Measurements from ENCODE around the gene CGB2. TPM values are rescaled to one million over a fixed set of nuclear protein-coding genes. Genes with fewer than 3 reads are reported as not detected.

Gene CGB2
- total and polyA plus RNA-seq, 9 of the 15 experiments (the other 6 are each of a cell fraction or from before 2014, with no cell fraction given) = 0.22 TPM; not detected in 8

DNA sequence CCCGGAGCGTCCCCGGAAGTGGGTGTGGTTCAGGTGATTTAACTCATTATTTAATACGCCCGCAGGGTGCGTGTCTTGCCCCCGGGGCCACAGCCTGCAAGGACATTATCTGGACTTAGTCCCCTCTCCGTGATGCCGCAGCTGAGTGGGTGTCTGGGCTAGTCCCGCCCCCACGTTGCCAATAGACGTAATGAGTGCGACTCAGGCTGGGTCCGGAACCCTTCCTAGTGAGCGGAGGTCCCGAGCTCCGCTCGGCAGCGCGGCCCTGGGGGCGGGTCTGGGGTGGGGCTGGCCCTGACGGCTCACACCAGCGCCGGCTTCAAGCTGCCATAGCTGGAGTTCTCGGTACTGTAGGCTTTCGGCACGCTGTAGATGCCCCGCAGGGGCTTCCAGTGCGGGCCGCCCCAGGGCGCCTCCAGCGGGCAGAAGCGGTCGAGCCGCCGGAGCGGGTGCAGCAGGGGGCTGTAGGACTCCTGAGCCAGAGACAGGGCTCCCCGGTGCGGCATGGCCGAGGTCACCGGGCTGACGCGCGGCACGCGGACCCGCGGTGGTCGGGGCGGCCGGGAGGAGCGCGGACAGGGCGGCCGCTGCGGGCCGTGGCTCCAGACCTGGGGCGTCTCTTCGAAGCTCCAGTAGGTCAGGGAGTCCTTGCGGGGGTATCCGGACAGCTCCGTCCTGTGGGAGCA is 13.9 kb upstream of the CGB2 start (continued):
- TF ChIP-seq THAP12 (CRISPR knock-in tag; IDR thresholded peaks at IDR 0.05) (peak; percentile 35; the same call in 1 of the 2 replicates), PTTG1 (tag; IDR thresholded peaks at IDR 0.05; ENCODE audit: low read depth) (no peak), ZNF639 (CRISPR knock-in tag; conservative IDR thresholded peaks at IDR 0.05 in 1 of 2, IDR thresholded peaks at IDR 0.05 in 1 of 2) (no peak), MTA2 (IDR thresholded peaks at IDR 0.05; ENCODE audit: low read depth) (no peak), ZNF41 (CRISPR knock-in tag; conservative IDR thresholded peaks at IDR 0.05) (no peak), RCOR1 (IDR thresholded peaks at IDR 0.05; ENCODE audit: borderline replicate concordance in 1 of 2, low read depth in 2 of 2, low read length in 2 of 2) (no peak), ZFP36 (IDR thresholded peaks at IDR 0.05; ENCODE audit: low read depth, low read length, partially characterized antibody) (no peak), PBX2 (CRISPR knock-in tag; IDR thresholded peaks at IDR 0.05; ENCODE audit: low read depth) (no peak), PBX2 (tag; conservative IDR thresholded peaks at IDR 0.05; ENCODE audit: low read depth) (no peak), CGGBP1 (CRISPR knock-in tag; IDR thresholded peaks at IDR 0.05) (no peak), L3MBTL2 (IDR thresholded peaks at IDR 0.05) (peak; percentile 81), CBFB (CRISPR knock-in tag; IDR thresholded peaks at IDR 0.05) (no peak), ZNF143 (CRISPR knock-in tag; IDR thresholded peaks at IDR 0.05) (no peak), ZZZ3 (IDR thresholded peaks at IDR 0.05) (no peak), XRCC4 (IDR thresholded peaks at IDR 0.05; ENCODE audit: extremely low read depth, insufficient read depth, insufficient read length) (no peak), ERF (CRISPR knock-in tag; IDR thresholded peaks at IDR 0.05) (peak; percentile 73; the same call in 1 of the 2 replicates), KAT7 (CRISPR knock-in tag; IDR thresholded peaks at IDR 0.05; ENCODE audit: borderline replicate concordance) (no peak), ZNF274 (IDR thresholded peaks at IDR 0.05; ENCODE audit: borderline replicate concordance, low read depth, low read length) (no peak), ZNF224 (CRISPR knock-in tag; IDR thresholded peaks at IDR 0.05) (no peak)
- TF ChIP-seq, protein P1, sequence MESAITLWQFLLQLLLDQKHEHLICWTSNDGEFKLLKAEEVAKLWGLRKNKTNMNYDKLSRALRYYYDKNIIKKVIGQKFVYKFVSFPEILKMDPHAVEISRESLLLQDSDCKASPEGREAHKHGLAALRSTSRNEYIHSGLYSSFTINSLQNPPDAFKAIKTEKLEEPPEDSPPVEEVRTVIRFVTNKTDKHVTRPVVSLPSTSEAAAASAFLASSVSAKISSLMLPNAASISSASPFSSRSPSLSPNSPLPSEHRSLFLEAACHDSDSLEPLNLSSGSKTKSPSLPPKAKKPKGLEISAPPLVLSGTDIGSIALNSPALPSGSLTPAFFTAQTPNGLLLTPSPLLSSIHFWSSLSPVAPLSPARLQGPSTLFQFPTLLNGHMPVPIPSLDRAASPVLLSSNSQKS (CRISPR knock-in tag; IDR thresholded peaks at IDR 0.05) = no peak

Data from K562 (cell line).